ENCODE measurements around the gene HTRA3.

The HTRA3 gene

DNA sequence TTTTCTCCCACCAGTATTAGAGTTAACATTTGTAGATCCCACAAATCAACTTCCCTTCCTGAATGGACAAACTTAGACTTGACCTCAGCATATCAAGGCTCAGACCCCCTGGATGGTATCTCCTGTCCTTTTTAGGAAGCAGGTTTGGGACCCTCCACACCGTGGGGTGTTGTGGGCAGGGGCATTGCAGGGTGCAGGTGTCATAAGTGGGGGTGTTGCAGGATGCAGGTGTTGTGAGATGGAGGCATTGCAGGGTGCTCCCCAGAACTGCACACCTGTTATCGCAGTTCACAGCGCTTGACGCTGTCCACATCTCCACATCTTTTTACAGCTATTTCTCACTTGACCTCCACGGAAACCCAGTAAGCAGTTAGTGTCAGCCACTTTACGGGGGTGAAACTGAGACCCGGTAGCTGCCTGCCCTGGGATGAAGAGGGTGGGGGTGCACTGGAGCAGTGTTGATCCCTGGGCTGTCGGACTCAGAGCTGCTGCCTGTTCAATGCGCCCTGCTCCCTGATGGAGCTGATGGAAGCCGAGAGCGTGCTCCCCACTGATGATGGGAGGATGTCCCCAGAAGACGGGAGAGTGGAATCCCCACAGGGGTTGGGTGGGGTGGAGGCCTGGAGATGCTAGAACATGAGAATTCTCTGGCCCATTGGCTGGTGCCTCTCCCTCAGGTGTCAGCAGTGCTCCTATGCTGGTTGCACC is 45.1 kb upstream of the HTRA3 start:
- TF ChIP-seq, protein P1, sequence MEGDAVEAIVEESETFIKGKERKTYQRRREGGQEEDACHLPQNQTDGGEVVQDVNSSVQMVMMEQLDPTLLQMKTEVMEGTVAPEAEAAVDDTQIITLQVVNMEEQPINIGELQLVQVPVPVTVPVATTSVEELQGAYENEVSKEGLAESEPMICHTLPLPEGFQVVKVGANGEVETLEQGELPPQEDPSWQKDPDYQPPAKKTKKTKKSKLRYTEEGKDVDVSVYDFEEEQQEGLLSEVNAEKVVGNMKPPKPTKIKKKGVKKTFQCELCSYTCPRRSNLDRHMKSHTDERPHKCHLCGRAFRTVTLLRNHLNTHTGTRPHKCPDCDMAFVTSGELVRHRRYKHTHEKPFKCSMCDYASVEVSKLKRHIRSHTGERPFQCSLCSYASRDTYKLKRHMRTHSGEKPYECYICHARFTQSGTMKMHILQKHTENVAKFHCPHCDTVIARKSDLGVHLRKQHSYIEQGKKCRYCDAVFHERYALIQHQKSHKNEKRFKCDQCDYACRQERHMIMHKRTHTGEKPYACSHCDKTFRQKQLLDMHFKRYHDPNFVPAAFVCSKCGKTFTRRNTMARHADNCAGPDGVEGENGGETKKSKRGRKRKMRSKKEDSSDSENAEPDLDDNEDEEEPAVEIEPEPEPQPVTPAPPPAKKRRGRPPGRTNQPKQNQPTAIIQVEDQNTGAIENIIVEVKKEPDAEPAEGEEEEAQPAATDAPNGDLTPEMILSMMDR (IDR thresholded peaks at IDR 0.05), result no peak
- no peaks in the 10 kb centered on the region for H3K9me3 ChIP-seq
- no peak overlapping the region for H3K27ac ChIP-seq
- no peak overlapping the region for H3K4me3 ChIP-seq
- H3K27me3 ChIP-seq, result no peaks in the 10 kb centered on the region
- peaks cover 0 to 14% (median 11%) of the 10 kb centered on the region in 4 donors for H3K4me1 ChIP-seq
- no peak for DNase-seq
- intact Hi-C loops (cut with DNase I; ENCODE audit: low total_unique reads), result no loop called here
- H3K36me3 ChIP-seq, result peaks cover 0 to 5% (median 0%) of the 10 kb centered on the region in 3 donors

DNA sequence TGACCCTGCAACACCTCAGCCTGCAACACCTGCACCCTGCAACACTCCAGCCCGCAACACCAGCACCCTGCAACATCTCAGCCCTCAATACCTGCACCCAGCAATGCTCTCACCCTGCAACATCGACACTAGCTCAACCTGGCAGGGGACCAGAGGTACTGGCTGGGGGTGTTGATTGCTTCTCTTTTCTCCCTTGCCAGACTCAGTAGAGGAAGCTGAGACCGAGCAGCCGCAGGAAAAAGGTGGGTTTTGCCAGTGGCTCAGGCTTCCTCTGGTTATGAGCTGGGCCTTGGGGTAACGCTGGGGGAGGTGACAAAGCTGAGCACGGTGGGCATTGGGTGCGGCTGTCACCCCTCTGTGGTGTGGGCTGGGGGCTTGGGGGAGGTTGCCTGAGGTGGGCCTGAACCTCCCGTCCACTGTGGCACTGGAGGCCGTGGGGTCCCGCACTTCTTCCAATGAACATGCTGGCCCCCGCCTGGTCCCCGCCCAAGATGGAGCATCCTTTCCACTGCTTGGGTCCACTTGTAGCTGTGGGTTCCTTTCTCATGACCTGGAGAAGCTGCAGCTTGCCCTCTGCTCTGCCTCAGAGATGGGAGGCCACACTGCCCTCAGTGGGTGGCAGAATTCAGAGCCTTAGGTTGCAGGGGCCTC is 44.5 kb upstream of the HTRA3 start:
- TF ChIP-seq, protein P1 (IDR thresholded peaks at IDR 0.05), result no peak
- Histone ChIP-seq H3K36me3 (no peaks in the 10 kb centered on the region), H3K27me3 (no peaks in the 10 kb centered on the region), H3K9me3 (no peaks in the 10 kb centered on the region), H3K27ac (no peak overlapping the region), H3K4me3 (no peak overlapping the region), H3K4me1 (peaks cover 0 to 14% (median 11%) of the 10 kb centered on the region in 4 donors)
- no peak for DNase-seq
- intact Hi-C loops (cut with DNase I; ENCODE audit: low total_unique reads), result no loop called here

DNA sequence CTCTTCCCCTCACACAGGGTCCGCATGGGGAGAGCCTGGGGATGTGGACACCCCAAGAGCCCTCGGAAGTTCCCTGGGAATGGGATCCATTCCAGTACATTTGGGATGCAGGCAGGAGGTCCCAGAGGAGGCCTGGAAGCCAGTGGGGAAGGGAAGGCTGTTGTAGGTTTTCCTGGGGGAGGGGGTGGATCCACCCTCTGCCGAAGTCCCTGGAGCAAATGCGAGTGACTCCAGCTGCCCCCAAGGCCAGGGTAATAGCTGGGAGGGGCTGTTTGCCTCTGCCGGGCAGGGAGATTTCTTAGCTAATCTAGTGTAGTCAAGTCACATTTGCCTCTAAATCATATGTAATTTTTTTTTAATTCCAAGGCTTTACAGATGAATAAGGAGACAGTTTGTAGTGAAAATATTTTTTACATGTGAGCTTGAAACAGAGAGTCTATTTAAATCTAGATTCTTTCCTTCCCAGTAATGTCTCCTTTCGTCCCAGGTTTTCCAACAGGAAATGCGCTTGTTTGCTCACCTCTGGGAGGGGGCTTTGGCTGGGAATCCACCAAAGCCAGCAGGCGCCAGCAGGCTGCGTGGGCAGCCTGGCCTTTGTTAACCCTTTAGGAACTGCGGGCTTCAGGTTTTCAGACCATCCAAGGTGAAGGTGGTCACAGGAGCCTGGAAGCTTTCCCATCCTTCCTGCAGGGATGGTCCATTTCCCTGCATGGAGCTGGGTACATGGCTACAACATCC is 43.7 kb upstream of the HTRA3 start:
- intact Hi-C loops (cut with DNase I; ENCODE audit: low total_unique reads), result no loop called here
- H3K9me3 ChIP-seq, result no peaks in the 10 kb centered on the region

DNA sequence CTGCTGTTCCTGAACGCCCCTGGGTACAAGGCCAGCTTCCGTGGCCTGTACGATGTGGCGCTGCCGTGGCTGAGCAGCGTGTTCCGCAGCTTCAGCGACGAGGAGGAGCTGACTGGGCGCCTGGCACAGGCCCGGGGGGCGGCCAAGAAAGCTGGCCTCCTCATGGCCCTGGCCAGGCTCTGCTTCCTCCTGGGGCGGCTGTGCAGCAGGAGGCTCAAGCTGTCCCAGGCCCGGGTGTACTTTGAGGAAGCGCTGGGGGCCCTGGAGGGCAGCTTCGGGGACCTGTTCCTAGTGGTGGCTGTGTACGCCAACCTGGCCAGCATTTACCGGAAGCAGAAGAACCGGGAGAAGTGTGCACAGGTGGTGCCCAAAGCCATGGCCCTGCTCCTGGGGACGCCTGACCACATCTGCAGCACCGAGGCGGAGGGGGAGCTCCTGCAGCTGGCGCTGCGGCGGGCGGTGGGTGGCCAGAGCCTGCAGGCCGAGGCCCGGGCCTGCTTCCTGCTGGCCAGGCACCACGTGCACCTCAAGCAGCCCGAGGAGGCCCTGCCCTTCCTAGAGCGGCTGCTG is 42.3 kb upstream of the HTRA3 start:
- peaks cover 0 to 14% (median 11%) of the 10 kb centered on the region in 4 donors for H3K4me1 ChIP-seq

More for the DNA sequence above, 43.7 kb upstream of the HTRA3 start:
- Histone ChIP-seq H3K27me3 (no peaks in the 10 kb centered on the region), H3K27ac (no peak overlapping the region), H3K4me1 (peaks cover 0 to 14% (median 11%) of the 10 kb centered on the region in 4 donors), H3K4me3 (no peak overlapping the region), H3K36me3 (no peaks in the 10 kb centered on the region)
- TF ChIP-seq, protein P1 (IDR thresholded peaks at IDR 0.05), result no peak
- DNase-seq, result no peak

DNA sequence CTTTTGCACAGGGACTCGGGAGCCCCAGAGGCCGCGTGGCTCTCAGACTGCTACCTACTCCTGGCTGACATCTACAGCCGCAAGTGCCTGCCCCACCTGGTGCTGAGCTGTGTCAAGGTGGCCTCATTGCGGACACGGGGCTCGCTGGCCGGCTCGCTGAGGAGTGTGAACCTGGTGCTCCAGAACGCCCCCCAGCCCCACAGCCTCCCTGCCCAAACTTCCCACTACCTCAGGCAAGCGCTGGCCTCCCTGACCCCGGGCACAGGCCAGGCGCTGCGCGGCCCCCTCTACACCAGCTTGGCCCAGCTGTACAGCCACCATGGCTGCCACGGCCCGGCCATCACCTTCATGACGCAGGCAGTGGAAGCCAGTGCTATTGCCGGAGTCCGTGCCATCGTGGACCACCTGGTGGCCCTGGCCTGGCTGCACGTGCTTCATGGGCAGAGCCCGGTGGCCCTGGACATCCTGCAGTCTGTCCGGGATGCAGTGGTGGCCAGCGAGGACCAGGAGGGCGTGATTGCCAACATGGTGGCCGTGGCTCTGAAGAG is 41.7 kb upstream of the HTRA3 start:
- H3K4me3 ChIP-seq, result no peak overlapping the region
- H3K9me3 ChIP-seq, result no peaks in the 10 kb centered on the region
- no peak overlapping the region for H3K27ac ChIP-seq
- no peak for DNase-seq
- TF ChIP-seq, protein P1 (IDR thresholded peaks at IDR 0.05), result no peak
- peaks cover 0 to 14% (median 11%) of the 10 kb centered on the region in 4 donors for H3K4me1 ChIP-seq
- peaks cover 0 to 4% (median 0%) of the 10 kb centered on the region in 3 donors for H3K36me3 ChIP-seq
- intact Hi-C loops (cut with DNase I; ENCODE audit: low total_unique reads), result no loop called here
- H3K27me3 ChIP-seq, result no peaks in the 10 kb centered on the region

More for the DNA sequence above, 42.3 kb upstream of the HTRA3 start:
- H3K36me3 ChIP-seq, result no peaks in the 10 kb centered on the region
- no peak for DNase-seq
- no peak overlapping the region for H3K27ac ChIP-seq
- TF ChIP-seq, protein P1 (IDR thresholded peaks at IDR 0.05), result no peak
- no peaks in the 10 kb centered on the region for H3K9me3 ChIP-seq
- no peak overlapping the region for H3K4me3 ChIP-seq
- H3K27me3 ChIP-seq, result no peaks in the 10 kb centered on the region
- intact Hi-C loops (cut with DNase I; ENCODE audit: low total_unique reads), result no loop called here

Measured in tibial artery (tissue), 4 donors.